Lung (tissue), 12 donors: ENCODE measurements around the gene MYO10. TPM values are rescaled to one million over a fixed set of nuclear protein-coding genes. Genes with fewer than 3 reads are reported as not detected.

Experiments
- ATAC-seq: fragments of 200-7000 bp; cut with Tn5 transposase; one replicate; pipeline ENCODE4 v1.9.1; 2020; ENCODE audit warnings: moderate number of reproducible peaks; ENCODE audit not compliant: insufficient read depth, low FRiP score
- DNase-seq, 3 donors: peaks; one replicate each; pipeline ENCODE4 v3.0.0-alpha.2; 2013 to 2017
- H3K27ac ChIP-seq, 2 donors: one replicate each; pipeline ENCODE4 v1.5.1; 2013; ENCODE audit warnings: mild to moderate bottlenecking in 2 of 2, moderate library complexity in 2 of 2, control low read depth in 1 of 2, inconsistent platforms in 1 of 2, low read depth in 1 of 2, low read length in 1 of 2
- H3K27me3 ChIP-seq, 3 donors: one replicate each; pipeline ENCODE4 v1.5.1; 2013; ENCODE audit warnings: low read length in 2 of 3; ENCODE audit not compliant: control insufficient read depth in 3 of 3, insufficient read depth in 3 of 3
- H3K36me3 ChIP-seq, 4 donors: one replicate each; pipeline ENCODE4 v1.5.1; 2013; ENCODE audit warnings: low read length in 4 of 4, mild to moderate bottlenecking in 1 of 4, moderate library complexity in 1 of 4; ENCODE audit not compliant: control insufficient read depth in 4 of 4, insufficient read depth in 4 of 4
- H3K4me1 ChIP-seq, 5 donors: one replicate each; pipeline ENCODE4 v1.5.1; 2013; ENCODE audit warnings: low read length in 5 of 5, mild to moderate bottlenecking in 2 of 5, moderate library complexity in 1 of 5; ENCODE audit not compliant: control insufficient read depth in 5 of 5, insufficient read depth in 5 of 5
- H3K4me3 ChIP-seq: one replicate; pipeline ENCODE4 v1.5.1; 2013; ENCODE audit warnings: mild to moderate bottlenecking, control low read depth, moderate library complexity
- H3K9ac ChIP-seq, 2 donors: one replicate each; pipeline ENCODE4 v1.5.1; 2013; ENCODE audit warnings: low read length in 2 of 2, control low read depth in 1 of 2; ENCODE audit not compliant: insufficient read depth in 1 of 2
- H3K9me3 ChIP-seq, 4 donors: one replicate each; pipeline ENCODE4 v1.5.1; 2013; ENCODE audit warnings: low read length in 3 of 4, mild to moderate bottlenecking in 1 of 4, moderate library complexity in 1 of 4; ENCODE audit not compliant: control insufficient read depth in 4 of 4, insufficient read depth in 3 of 4
- CTCF ChIP-seq: IDR thresholded peaks from 2 replicates; pipeline ENCODE4 v1.5.1; 2012; ENCODE audit warnings: mild to moderate bottlenecking; ENCODE audit errors: control extremely low read depth, extremely low read depth
- WGBS, 2 donors: extraction: QIAGEN DNeasy Blood & Tissue Kit; methylation state at CpG; one replicate each; pipeline ENCODE4 v1.1.7; 2013; 5-methylcytosine and 5-hydroxymethylcytosine counted together
- polyA plus RNA-seq, 2 donors: library from polyadenylated mRNA; stranded (reverse); fragments of 200-250 nt; gene quantifications; one replicate each; pipeline ENCODE4 v1.2.1, GENCODE V29; 2013
- total RNA-seq, 2 donors: library from RNA; depleted of rRNA in 1 of 2; stranded (reverse); fragments of >200 nt in 1 of 2; gene quantifications; one replicate each; pipeline ENCODE4 v1.2.1, GENCODE V29; 2014 to 2021
- donor health status: control.
- donor health status: control.
- donor health status: Bipolar disorder and iron deficiency.
- donor health status: healthy.
- donor health status: DM: yes; HTN: yes; CAD: no.

MYO10 gene
- total and polyA plus RNA-seq, 4 donors, result 10.6 to 71.5 (median 28.2) TPM

GRCh38 chr5:16916262-16916878 is 19.7 kb downstream of the MYO10 start:
- Histone ChIP-seq H3K9ac (no peak overlapping the region), H3K9me3 (no peaks in the 10 kb centered on the region), H3K4me3 (no peak overlapping the region), H3K4me1 (peaks cover 3 to 27% (median 14%) of the 10 kb centered on the region in 5 donors), H3K36me3 (peaks cover 0 to 4% (median 2%) of the 10 kb centered on the region in 4 donors), H3K27me3 (no peaks in the 10 kb centered on the region), H3K27ac (no peak overlapping the region)
- ATAC-seq (no peak), DNase-seq (no peak)
- 72 to 76% methylated on average over 3 of the region's 3 CpGs for WGBS, 2 donors
- no peak for TF ChIP-seq CTCF

- H3K27ac ChIP-seq, result no peak overlapping the region
These were observed 21.5 kb downstream of the MYO10 start for GRCh38 chr5:16914584-16914983.

GRCh38 chr5:16914108-16914435 is 22.0 kb downstream of the MYO10 start:
- Histone ChIP-seq H3K27me3 (no peaks in the 10 kb centered on the region), H3K27ac (peak overlapping the region in 1 of 2 donors; percentile 28), H3K4me3 (no peak overlapping the region), H3K9ac (no peak overlapping the region), H3K9me3 (no peaks in the 10 kb centered on the region), H3K4me1 (peaks cover 3 to 30% (median 14%) of the 10 kb centered on the region in 5 donors), H3K36me3 (peaks cover 0 to 4% (median 2%) of the 10 kb centered on the region in 4 donors)
- no peak for DNase-seq
- no peak for TF ChIP-seq CTCF
- WGBS, 2 donors, result 79 to 80% methylated on average over 8 of the region's 8 CpGs
- no peak for ATAC-seq

More at GRCh38 chr5:16914584-16914983, 21.5 kb downstream of the MYO10 start:
- H3K4me3 ChIP-seq, result no peak overlapping the region
- WGBS, 2 donors, result 85 to 92% methylated on average over 6 of the region's 6 CpGs
- no peak overlapping the region for H3K9ac ChIP-seq
- no peaks in the 10 kb centered on the region for H3K27me3 ChIP-seq
- DNase-seq (no peak), ATAC-seq (no peak)
- H3K9me3 ChIP-seq, result no peaks in the 10 kb centered on the region
- peaks cover 3 to 28% (median 14%) of the 10 kb centered on the region in 5 donors for H3K4me1 ChIP-seq
- peaks cover 0 to 4% (median 2%) of the 10 kb centered on the region in 4 donors for H3K36me3 ChIP-seq
- no peak for TF ChIP-seq CTCF
